ENCODE data around the gene GTF2I.
"Not testable (repeated sequence)": the region's sequence is repeated elsewhere in the genome, so short reads cannot be mapped to it uniquely, and the experiment has no call there.

DNA sequence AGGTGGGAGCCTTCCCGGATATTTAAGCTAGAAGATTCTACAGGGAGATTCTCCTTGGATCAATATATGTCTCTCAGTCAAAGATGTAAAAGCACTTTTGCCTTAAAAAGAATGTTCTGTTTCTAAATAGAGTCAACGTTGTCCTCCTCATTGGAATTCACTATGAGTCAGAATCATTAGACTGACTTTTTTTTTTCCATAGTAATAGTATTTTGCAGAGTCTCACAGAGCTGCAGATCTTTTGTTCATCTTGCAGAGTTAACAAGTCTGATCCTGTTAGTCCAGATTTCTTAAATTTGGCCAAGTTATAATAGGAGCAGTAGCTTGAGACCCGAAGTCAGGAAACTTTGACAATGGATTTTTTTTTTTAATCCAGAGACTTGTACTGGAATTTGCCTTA, 101.5 kb downstream of the GTF2I start:
- not testable (repeated sequence) for TF ChIP-seq CTCF, POLR2A, EP300, POLR2AphosphoS5 (IDR thresholded peaks at IDR 0.05)
